ENCODE results near the gene BRI3.
A peak's percentile ranks its signal among the peaks of the same experiment; 100 is the strongest.

DNA sequence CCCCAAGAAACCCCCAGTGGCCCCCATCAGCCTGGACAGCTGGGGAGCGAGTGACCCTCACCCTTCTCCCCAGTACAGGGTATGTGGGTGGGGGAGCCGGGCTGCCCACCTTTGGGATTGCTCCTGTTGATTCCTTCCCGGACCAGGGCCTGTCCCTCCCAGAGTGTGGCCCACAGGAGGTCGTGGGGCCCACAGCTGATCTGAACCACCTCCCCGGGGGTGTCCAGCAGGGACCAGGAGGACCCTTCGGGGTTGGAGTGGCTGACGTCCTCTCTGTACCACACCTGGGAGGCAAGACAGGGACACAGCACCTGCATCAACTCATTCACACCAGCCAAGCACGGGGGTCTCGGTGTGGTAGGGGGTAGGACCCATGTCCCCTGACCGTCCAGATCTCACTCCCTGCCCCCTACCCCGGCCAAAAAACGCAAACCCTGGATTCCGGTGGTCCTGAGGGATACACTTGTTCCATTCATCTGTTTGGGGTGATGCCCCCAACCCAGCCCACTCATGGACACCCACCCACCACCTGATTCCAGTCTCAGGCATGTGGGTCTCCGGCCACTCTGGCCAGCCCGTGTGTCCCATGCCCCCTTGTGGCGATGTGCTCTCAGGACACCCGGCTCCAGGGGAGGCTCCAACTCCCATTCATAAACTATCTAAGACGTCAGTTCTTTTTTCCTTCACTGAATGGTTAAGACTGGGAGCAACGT, 40.4 kb upstream of the BRI3 start:
- TF ChIP-seq, protein P1, sequence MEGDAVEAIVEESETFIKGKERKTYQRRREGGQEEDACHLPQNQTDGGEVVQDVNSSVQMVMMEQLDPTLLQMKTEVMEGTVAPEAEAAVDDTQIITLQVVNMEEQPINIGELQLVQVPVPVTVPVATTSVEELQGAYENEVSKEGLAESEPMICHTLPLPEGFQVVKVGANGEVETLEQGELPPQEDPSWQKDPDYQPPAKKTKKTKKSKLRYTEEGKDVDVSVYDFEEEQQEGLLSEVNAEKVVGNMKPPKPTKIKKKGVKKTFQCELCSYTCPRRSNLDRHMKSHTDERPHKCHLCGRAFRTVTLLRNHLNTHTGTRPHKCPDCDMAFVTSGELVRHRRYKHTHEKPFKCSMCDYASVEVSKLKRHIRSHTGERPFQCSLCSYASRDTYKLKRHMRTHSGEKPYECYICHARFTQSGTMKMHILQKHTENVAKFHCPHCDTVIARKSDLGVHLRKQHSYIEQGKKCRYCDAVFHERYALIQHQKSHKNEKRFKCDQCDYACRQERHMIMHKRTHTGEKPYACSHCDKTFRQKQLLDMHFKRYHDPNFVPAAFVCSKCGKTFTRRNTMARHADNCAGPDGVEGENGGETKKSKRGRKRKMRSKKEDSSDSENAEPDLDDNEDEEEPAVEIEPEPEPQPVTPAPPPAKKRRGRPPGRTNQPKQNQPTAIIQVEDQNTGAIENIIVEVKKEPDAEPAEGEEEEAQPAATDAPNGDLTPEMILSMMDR (IDR thresholded peaks at IDR 0.05; ENCODE audit: insufficient read depth, low read length): peak; percentile 69
- TF ChIP-seq, protein P2, sequence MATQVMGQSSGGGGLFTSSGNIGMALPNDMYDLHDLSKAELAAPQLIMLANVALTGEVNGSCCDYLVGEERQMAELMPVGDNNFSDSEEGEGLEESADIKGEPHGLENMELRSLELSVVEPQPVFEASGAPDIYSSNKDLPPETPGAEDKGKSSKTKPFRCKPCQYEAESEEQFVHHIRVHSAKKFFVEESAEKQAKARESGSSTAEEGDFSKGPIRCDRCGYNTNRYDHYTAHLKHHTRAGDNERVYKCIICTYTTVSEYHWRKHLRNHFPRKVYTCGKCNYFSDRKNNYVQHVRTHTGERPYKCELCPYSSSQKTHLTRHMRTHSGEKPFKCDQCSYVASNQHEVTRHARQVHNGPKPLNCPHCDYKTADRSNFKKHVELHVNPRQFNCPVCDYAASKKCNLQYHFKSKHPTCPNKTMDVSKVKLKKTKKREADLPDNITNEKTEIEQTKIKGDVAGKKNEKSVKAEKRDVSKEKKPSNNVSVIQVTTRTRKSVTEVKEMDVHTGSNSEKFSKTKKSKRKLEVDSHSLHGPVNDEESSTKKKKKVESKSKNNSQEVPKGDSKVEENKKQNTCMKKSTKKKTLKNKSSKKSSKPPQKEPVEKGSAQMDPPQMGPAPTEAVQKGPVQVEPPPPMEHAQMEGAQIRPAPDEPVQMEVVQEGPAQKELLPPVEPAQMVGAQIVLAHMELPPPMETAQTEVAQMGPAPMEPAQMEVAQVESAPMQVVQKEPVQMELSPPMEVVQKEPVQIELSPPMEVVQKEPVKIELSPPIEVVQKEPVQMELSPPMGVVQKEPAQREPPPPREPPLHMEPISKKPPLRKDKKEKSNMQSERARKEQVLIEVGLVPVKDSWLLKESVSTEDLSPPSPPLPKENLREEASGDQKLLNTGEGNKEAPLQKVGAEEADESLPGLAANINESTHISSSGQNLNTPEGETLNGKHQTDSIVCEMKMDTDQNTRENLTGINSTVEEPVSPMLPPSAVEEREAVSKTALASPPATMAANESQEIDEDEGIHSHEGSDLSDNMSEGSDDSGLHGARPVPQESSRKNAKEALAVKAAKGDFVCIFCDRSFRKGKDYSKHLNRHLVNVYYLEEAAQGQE (IDR thresholded peaks at IDR 0.05; ENCODE audit: insufficient replicate concordance, low read depth): no peak
- TF ChIP-seq POLR2AphosphoS5 (IDR thresholded peaks at IDR 0.05; ENCODE audit: low read depth): no peak
- TF ChIP-seq SPI1 (IDR thresholded peaks at IDR 0.05; ENCODE audit: borderline replicate concordance, low read depth): no peak
- TF ChIP-seq GABPA (IDR thresholded peaks at IDR 0.05; ENCODE audit: low read depth): no peak

Data from HL-60 (cell line).